H1 (cell line): Measurements from ENCODE around the gene CASD1. TPM values are rescaled to one million over a fixed set of nuclear protein-coding genes. Genes with fewer than 3 reads are reported as not detected.

Source experiments
- BCL11A ChIP-seq, 2 experiments: IDR thresholded peaks; one replicate each; pipeline ENCODE4 v1.6.1; 2011; ENCODE audit warnings: low read depth in 2 of 2, low read length in 2 of 2, mild to moderate bottlenecking in 2 of 2
- CHD7 ChIP-seq: fragments of 300-600 bp; sonication (generic); IDR thresholded peaks from 2 replicates; pipeline ENCODE4 v1.7.1; 2012; ENCODE audit warnings: low read length, moderate library complexity, mild to moderate bottlenecking, inconsistent platforms; ENCODE audit not compliant: insufficient replicate concordance
- KDM4A ChIP-seq: IDR thresholded peaks from one replicate; pipeline ENCODE4 v1.7.1; 2012; ENCODE audit warnings: low read depth, mild to moderate bottlenecking, moderate library complexity, low read length, inconsistent platforms; ENCODE audit not compliant: severe bottlenecking
- polyA plus RNA-seq, 7 experiments: library from polyadenylated mRNA; depleted of rRNA in 3 of 7; stranded (reverse) in 5 of 7; unstranded in 2 of 7; fragments of >200 nt in 5 of 7; fragments of 200-250 nt in 2 of 7; gene quantifications; 1 replicate in 5 of 7; 2 replicates in 1 of 7; 4 replicates in 1 of 7; pipeline versions ENCODE4 v1.2.1 to v1.2.3, GENCODE V29; 2011 to 2013; ENCODE audit warnings: missing spikeins in 2 of 7, mixed read lengths in 2 of 7
- total RNA-seq: library from RNA; stranded (reverse); fragmentation: NEBNext Ultra II Directional; extraction: Animal tissue kit (Norgen Biotek cat#: 25700); gene quantifications from 2 replicates; pipeline ENCODE4 v1.2.1, GENCODE V29; 2021

Gene CASD1
- total and polyA plus RNA-seq, 2 of the 8 experiments (the other 6 are each of a cell fraction or from before 2014, with no cell fraction given): 14.2 to 18.8 TPM

- TF ChIP-seq CHD7 (no peak), BCL11A (IDR thresholded peaks at IDR 0.05; ENCODE audit: low read depth in 2 of 2, low read length in 2 of 2) (no peak), KDM4A (no peak)
- TF ChIP-seq, all 59 proteins: peak for 0
Measured at GRCh38 chr7:94486216-94486615, 23.4 kb upstream of the CASD1 start (continued).
